HG02970 (cell line): ENCODE measurements around the gene JARID2.

ENCODE experiments used
- ATAC-seq: cut with Tn5 transposase; IDR thresholded peaks from one replicate; pipeline ENCODE4 v1.9.1; 2021; ENCODE audit warnings: mild to moderate bottlenecking, moderate library complexity, moderate number of reproducible peaks; ENCODE audit not compliant: unreplicated experiment, low FRiP score

Gene JARID2

GRCh38 chr6:15327271-15327670 lies 81.4 kb downstream of the JARID2 start:
- ATAC-seq, result no peak

- no peak for ATAC-seq
These were observed 83.4 kb downstream of the JARID2 start for GRCh38 chr6:15329197-15329671.

- no peak for ATAC-seq
These were observed 84.5 kb downstream of the JARID2 start for GRCh38 chr6:15330174-15330944.

GRCh38 chr6:15331143-15331542 lies 85.3 kb downstream of the JARID2 start:
- ATAC-seq, result no peak

GRCh38 chr6:15331629-15332251 lies 85.9 kb downstream of the JARID2 start:
- ATAC-seq, result no peak

GRCh38 chr6:15332446-15332845 lies 86.6 kb downstream of the JARID2 start:
- no peak for ATAC-seq

GRCh38 chr6:15335385-15335784 lies 89.5 kb downstream of the JARID2 start:
- no peak for ATAC-seq

GRCh38 chr6:15335916-15336315 lies 90.0 kb downstream of the JARID2 start:
- ATAC-seq, result no peak

- no peak for ATAC-seq
These were observed 91.2 kb downstream of the JARID2 start for GRCh38 chr6:15336900-15337560.

- ATAC-seq, result no peak
These were observed 91.7 kb downstream of the JARID2 start for GRCh38 chr6:15337582-15337981.

- ATAC-seq, result no peak
These were observed 92.6 kb downstream of the JARID2 start for GRCh38 chr6:15338476-15338875.

GRCh38 chr6:15339081-15339480 lies 93.2 kb downstream of the JARID2 start:
- no peak for ATAC-seq

- no peak for ATAC-seq
These were observed 94.3 kb downstream of the JARID2 start for GRCh38 chr6:15340105-15340601.

GRCh38 chr6:15340775-15341174 lies 94.9 kb downstream of the JARID2 start:
- no peak for ATAC-seq

GRCh38 chr6:15341311-15342001 lies 95.6 kb downstream of the JARID2 start:
- no peak for ATAC-seq

- no peak for ATAC-seq
These were observed 96.2 kb downstream of the JARID2 start for GRCh38 chr6:15342114-15342513.

- no peak for ATAC-seq
These were observed 97.8 kb downstream of the JARID2 start for GRCh38 chr6:15343490-15344191.

- no peak for ATAC-seq
These were observed 98.3 kb downstream of the JARID2 start for GRCh38 chr6:15344192-15344519.

- ATAC-seq, result no peak
These were observed 99.0 kb downstream of the JARID2 start for GRCh38 chr6:15344831-15345230.

- no peak for ATAC-seq
These were observed 100.4 kb downstream of the JARID2 start for GRCh38 chr6:15346315-15346714.
